ENCODE measurements around the gene UNG.
"Not testable (repeated sequence)": the region's sequence is repeated elsewhere in the genome, so short reads cannot be mapped to it uniquely, and the experiment has no call there.

Gene UNG

DNA sequence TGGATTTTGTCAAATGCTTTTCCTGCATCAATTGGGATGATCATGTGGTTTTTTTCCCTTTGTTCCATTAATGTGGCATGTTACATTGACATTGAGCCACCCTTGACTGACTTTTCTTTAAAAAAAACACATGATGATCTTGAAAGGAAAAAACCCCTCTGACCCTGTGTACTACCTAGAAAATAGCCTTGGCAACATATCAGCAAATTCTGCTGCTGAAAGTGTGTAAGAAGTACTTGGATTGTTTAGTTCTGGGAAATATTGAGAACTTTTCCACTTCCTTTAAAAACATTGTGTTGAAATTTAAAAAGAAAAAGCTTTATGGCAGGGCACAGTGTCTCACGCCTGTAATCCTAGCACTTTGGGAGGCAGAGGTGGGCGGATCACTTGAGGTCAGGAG lies 39.7 kb downstream of the UNG start:
- TF ChIP-seq, protein P1, sequence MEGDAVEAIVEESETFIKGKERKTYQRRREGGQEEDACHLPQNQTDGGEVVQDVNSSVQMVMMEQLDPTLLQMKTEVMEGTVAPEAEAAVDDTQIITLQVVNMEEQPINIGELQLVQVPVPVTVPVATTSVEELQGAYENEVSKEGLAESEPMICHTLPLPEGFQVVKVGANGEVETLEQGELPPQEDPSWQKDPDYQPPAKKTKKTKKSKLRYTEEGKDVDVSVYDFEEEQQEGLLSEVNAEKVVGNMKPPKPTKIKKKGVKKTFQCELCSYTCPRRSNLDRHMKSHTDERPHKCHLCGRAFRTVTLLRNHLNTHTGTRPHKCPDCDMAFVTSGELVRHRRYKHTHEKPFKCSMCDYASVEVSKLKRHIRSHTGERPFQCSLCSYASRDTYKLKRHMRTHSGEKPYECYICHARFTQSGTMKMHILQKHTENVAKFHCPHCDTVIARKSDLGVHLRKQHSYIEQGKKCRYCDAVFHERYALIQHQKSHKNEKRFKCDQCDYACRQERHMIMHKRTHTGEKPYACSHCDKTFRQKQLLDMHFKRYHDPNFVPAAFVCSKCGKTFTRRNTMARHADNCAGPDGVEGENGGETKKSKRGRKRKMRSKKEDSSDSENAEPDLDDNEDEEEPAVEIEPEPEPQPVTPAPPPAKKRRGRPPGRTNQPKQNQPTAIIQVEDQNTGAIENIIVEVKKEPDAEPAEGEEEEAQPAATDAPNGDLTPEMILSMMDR (IDR thresholded peaks at IDR 0.05; ENCODE audit: poor library complexity, severe bottlenecking) = no peak
- no peak overlapping the region for H3K27ac ChIP-seq (ENCODE audit: poor library complexity, severe bottlenecking)
- ATAC-seq (ENCODE audit: low read depth) (no peak), DNase-seq (ENCODE audit: low spot score) (no peak)
- no peaks in the 10 kb centered on the region for H3K4me1 ChIP-seq (ENCODE audit: insufficient read depth, poor library complexity, severe bottlenecking)
- H3K36me3 ChIP-seq (ENCODE audit: low read depth) = no peaks in the 10 kb centered on the region
- H3K27me3 ChIP-seq (ENCODE audit: insufficient read depth, poor library complexity, severe bottlenecking) = no peaks in the 10 kb centered on the region
- H3K4me3 ChIP-seq (ENCODE audit: severe bottlenecking) = no peak overlapping the region
- H3K9me3 ChIP-seq (ENCODE audit: severe bottlenecking) = no peaks in the 10 kb centered on the region

DNA sequence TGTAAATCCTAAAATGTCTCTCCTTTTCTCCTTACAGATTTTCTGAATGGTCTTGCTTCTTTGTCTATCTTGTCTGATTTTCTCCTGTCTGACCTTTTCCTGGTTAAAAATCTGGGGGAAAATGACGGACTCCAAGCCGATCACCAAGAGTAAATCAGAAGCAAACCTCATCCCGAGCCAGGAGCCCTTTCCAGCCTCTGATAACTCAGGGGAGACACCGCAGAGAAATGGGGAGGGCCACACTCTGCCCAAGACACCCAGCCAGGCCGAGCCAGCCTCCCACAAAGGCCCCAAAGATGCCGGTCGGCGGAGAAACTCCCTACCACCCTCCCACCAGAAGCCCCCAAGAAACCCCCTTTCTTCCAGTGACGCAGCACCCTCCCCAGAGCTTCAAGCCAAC lies 42.0 kb downstream of the UNG start:
- Histone ChIP-seq H3K27ac (ENCODE audit: poor library complexity, severe bottlenecking) (no peak overlapping the region), H3K9me3 (ENCODE audit: severe bottlenecking) (no peaks in the 10 kb centered on the region), H3K4me1 (ENCODE audit: insufficient read depth, poor library complexity, severe bottlenecking) (no peaks in the 10 kb centered on the region), H3K27me3 (ENCODE audit: insufficient read depth, poor library complexity, severe bottlenecking) (no peaks in the 10 kb centered on the region), H3K4me3 (ENCODE audit: severe bottlenecking) (no peak overlapping the region), H3K36me3 (ENCODE audit: low read depth) (no peaks in the 10 kb centered on the region)
- ATAC-seq (ENCODE audit: low read depth) (no peak), DNase-seq (ENCODE audit: low spot score) (no peak)
- TF ChIP-seq, protein P1 (IDR thresholded peaks at IDR 0.05; ENCODE audit: poor library complexity, severe bottlenecking) = no peak

DNA sequence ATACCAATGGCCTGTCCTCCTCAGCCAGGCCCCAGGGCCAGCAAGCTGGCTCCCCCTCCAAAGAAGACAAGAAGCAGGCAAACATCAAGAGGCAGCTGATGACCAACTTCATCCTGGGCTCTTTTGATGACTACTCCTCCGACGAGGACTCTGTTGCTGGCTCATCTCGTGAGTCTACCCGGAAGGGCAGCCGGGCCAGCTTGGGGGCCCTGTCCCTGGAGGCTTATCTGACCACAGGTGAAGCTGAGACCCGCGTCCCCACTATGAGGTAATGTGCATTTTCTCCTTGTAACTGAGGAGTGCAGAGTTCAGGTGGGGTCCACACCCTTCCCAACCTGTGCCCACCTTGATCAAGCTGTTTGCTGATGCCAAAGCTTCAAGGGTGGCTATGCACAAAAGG lies 42.4 kb downstream of the UNG start:
- no peak for ATAC-seq (ENCODE audit: low read depth)

DNA sequence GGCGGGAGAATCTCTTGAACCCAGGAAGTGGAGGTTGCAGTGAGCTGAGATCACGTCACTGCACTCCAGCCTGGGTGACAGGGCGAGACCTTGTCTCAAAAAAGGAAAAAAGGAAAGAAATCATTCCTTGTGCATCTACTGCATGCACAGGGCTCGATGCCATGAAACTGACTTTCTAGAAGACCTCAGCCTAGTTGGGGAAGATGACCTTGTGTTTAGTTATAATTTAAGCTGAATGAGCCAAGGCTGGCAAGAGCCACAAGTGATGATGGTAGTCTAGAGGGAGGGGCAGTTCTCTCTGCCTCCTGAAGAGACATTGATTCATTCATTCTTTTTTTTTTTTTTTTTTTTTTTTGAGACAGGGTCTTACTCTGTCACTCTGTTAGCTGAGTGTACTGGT lies 43.2 kb downstream of the UNG start:
- no peak overlapping the region for H3K27ac ChIP-seq (ENCODE audit: poor library complexity, severe bottlenecking)
- no peak for ATAC-seq (ENCODE audit: low read depth)

More for the DNA sequence above, 42.4 kb downstream of the UNG start:
- Histone ChIP-seq H3K27ac (ENCODE audit: poor library complexity, severe bottlenecking) (no peak overlapping the region), H3K27me3 (ENCODE audit: insufficient read depth, poor library complexity, severe bottlenecking) (no peaks in the 10 kb centered on the region), H3K4me1 (ENCODE audit: insufficient read depth, poor library complexity, severe bottlenecking) (no peaks in the 10 kb centered on the region), H3K9me3 (ENCODE audit: severe bottlenecking) (no peaks in the 10 kb centered on the region), H3K36me3 (ENCODE audit: low read depth) (no peaks in the 10 kb centered on the region), H3K4me3 (ENCODE audit: severe bottlenecking) (no peak overlapping the region)
- no peak for DNase-seq (ENCODE audit: low spot score)
- TF ChIP-seq, protein P1 (IDR thresholded peaks at IDR 0.05; ENCODE audit: poor library complexity, severe bottlenecking) = no peak

DNA sequence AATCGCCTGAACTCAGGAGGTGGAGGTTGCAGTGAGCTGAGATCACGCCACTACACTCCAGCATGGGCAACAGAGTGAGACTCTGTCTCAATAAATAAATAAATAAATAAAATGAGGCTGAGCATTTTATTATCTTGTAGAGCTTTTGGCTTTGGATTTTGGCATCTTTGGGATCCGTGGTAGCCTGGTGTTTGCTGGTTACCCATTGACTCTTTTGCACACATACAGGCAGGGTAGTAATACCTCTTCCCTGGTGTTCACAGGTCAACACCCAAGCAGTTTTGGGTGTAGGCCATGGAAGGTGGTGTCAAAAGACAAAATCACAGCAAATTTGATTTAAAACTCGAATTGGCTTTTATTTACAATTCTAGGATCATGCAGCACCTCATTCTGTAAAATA lies 46.8 kb downstream of the UNG start:
- H3K27me3 ChIP-seq (ENCODE audit: insufficient read depth, poor library complexity, severe bottlenecking) = no peaks in the 10 kb centered on the region
- TF ChIP-seq, protein P1 (IDR thresholded peaks at IDR 0.05; ENCODE audit: poor library complexity, severe bottlenecking) = no peak
- DNase-seq (ENCODE audit: low spot score) = no peak
- H3K9me3 ChIP-seq (ENCODE audit: severe bottlenecking) = no peaks in the 10 kb centered on the region
- no peak for ATAC-seq (ENCODE audit: low read depth)
- no peak overlapping the region for H3K27ac ChIP-seq (ENCODE audit: poor library complexity, severe bottlenecking)
- no peaks in the 10 kb centered on the region for H3K36me3 ChIP-seq (ENCODE audit: low read depth)
- no peaks in the 10 kb centered on the region for H3K4me1 ChIP-seq (ENCODE audit: insufficient read depth, poor library complexity, severe bottlenecking)
- no peak overlapping the region for H3K4me3 ChIP-seq (ENCODE audit: severe bottlenecking)

More for the DNA sequence above, 43.2 kb downstream of the UNG start:
- Histone ChIP-seq H3K36me3 (ENCODE audit: low read depth) (no peaks in the 10 kb centered on the region), H3K27me3 (ENCODE audit: insufficient read depth, poor library complexity, severe bottlenecking) (no peaks in the 10 kb centered on the region), H3K4me1 (ENCODE audit: insufficient read depth, poor library complexity, severe bottlenecking) (no peaks in the 10 kb centered on the region), H3K9me3 (ENCODE audit: severe bottlenecking) (no peaks in the 10 kb centered on the region), H3K4me3 (ENCODE audit: severe bottlenecking) (no peak overlapping the region)
- TF ChIP-seq, protein P1 (IDR thresholded peaks at IDR 0.05; ENCODE audit: poor library complexity, severe bottlenecking) = no peak
- DNase-seq (ENCODE audit: low spot score) = no peak

DNA sequence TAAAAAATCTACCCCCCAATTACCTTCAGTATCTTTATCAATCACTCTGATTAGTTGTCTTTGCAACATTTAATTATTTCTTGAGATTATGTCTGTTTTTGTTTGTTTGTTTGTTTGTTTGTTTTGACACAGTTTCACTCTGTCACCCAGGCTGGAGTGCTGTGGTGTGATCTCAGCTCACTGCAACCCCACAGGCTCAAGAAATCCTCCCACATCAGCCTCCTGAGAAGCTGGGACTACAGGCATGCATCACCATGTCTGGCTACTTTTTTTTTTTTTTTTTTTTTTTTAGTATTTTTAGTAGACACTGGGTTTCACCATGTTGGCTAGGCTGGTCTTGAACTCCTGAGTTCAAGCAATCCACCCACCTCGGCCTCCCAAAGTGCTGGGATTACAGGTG lies 49.7 kb downstream of the UNG start:
- not testable (repeated sequence) for H3K27me3 ChIP-seq (ENCODE audit: insufficient read depth, poor library complexity, severe bottlenecking); H3K36me3 ChIP-seq (ENCODE audit: low read depth)

More for the DNA sequence above, 49.7 kb downstream of the UNG start:
- H3K9me3 ChIP-seq (ENCODE audit: severe bottlenecking); H3K4me1 ChIP-seq (ENCODE audit: insufficient read depth, poor library complexity, severe bottlenecking); H3K27ac ChIP-seq (ENCODE audit: poor library complexity, severe bottlenecking); ATAC-seq (ENCODE audit: low read depth); DNase-seq (ENCODE audit: low spot score); H3K4me3 ChIP-seq (ENCODE audit: severe bottlenecking): not testable (repeated sequence)
